Motor neuron (in vitro differentiated cells): Measurements from ENCODE around the gene HES5. TPM values are rescaled to one million over a fixed set of nuclear protein-coding genes. Genes with fewer than 3 reads are reported as not detected.

Experiments
- ATAC-seq, 8 experiments: fragments of 200-7000 bp; cut with Tn5 transposase; replicated peaks in 6 of 8; 2 replicates each; pipeline ENCODE4 v1.8.0; 2021; ENCODE audit warnings: mild to moderate bottlenecking in 8 of 8, moderate library complexity in 8 of 8
- H3K27ac ChIP-seq, 2 donors: fragments of 250-450 bp; sonication (Bioruptor Pico); 2 replicates each; pipeline ENCODE4 v1.9.0; 2021; ENCODE audit warnings: antibody characterized with exemption in 2 of 2, mild to moderate bottlenecking in 2 of 2, moderate library complexity in 1 of 2
- H3K4me1 ChIP-seq, 2 donors: fragments of 250-450 bp; sonication (Bioruptor Pico); replicated peaks in 1 of 2; 2 replicates each; pipeline ENCODE4 v1.6.1; 2021; ENCODE audit warnings: antibody characterized with exemption in 2 of 2, mild to moderate bottlenecking in 2 of 2, moderate library complexity in 1 of 2
- H3K4me3 ChIP-seq, 5 donors: fragments of 250-450 bp; sonication (Bioruptor Pico); 2 replicates each; pipeline ENCODE4 v1.9.0; 2021; ENCODE audit warnings: antibody characterized with exemption in 5 of 5, mild to moderate bottlenecking in 5 of 5, moderate library complexity in 4 of 5
- WGBS, 10 experiments: fragments of 450-650 bp; shearing (Covaris generic); methylation state at CpG; one replicate each; pipeline ENCODE4 v1.0.0; 2022; 5-methylcytosine and 5-hydroxymethylcytosine counted together
- in situ Hi-C, 9 experiments: fragments of 400-800 bp; cut with MboI; loops; one replicate each; pipeline ENCODE4 v1.15.0; 2021; ENCODE audit warnings: low sequenced_read_pairs in 9 of 9, low pct_unique_long_range_greater_than_20kb in 2 of 9; ENCODE audit not compliant: unreplicated experiment in 9 of 9
- total RNA-seq, 8 experiments: library from RNA; unstranded; fragments of 300-600 nt; gene quantifications; 2 replicates each; pipeline versions ENCODE4 v1.2.3 to v1.2.4, GENCODE V29; 2022

Gene HES5
- total RNA-seq, 8 experiments from 2014 or later: 0.71 to 238 (median 36.3) TPM; not detected in 2

DNA sequence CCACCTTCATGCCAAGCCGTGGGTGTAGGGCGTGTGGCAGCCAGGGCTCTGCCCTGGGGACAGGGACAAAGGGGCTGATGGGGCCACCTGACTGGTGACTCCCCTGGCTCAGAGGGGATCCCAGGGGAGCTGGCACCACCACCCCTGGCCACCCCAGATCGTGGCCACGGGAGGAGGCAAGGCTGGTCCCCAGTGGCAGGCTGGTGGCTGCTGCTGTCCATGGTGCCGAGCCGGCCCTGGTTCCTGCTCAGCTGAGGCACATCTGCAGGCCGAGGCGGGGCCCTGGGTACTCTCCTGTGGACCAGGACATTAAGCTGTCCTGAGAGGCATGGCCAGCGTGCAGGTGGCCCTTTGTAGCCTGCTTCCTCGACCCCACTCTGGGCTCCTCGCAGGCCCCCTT lies 47.5 kb downstream of the HES5 start:
- WGBS, 10 experiments: 33 to 74% (median 54%) methylated on average over 1 to 3 of the region's 11 CpGs; no CpG with 5 or more reads in 6 of the 10 experiments
- in situ Hi-C loops: no loop called here
- ATAC-seq: peak in 1 of 8 experiments; percentile 42
- Histone ChIP-seq H3K27ac (no peak overlapping the region), H3K4me1 (peaks cover 16 to 18% of the 10 kb centered on the region in 2 donors), H3K4me3 (no peak overlapping the region)

DNA sequence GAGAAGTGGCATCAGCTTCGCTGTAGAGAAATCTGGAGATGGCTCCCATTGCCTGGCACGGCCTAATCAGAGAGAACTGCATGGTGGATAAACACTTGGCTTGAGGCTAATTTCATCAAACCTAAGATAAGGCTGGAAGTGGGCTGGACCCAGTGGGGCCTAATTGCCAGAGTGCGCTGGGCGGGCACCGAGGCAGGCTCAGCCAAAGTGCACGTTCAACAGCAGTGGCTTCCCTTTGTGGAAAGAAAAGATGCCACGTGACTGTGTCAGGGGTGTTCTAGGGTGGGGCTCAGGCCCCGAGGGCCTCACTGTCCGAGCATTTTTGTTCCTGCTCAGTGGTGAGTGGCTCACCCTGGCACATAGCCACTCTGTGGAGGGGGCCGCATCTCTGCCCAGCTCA lies 48.2 kb downstream of the HES5 start:
- Histone ChIP-seq H3K4me3 (no peak overlapping the region), H3K27ac (no peak overlapping the region), H3K4me1 (peaks cover 24 to 25% of the 10 kb centered on the region in 2 donors)
- in situ Hi-C loops: no loop called here
- ATAC-seq: peak in 5 of 8 experiments; percentile 1 to 66 (median 21)
- 33 to 100% (median 69%) methylated on average over 1 to 9 of the region's 10 CpGs; no CpG with 5 or more reads in 6 of the 10 experiments for WGBS, 10 experiments

- in situ Hi-C loops: no loop called here
- no peak overlapping the region for H3K27ac ChIP-seq
- ATAC-seq: no peak
- 50 to 88% (median 80%) methylated on average over 2 to 5 of the region's 12 CpGs; no CpG with 5 or more reads in 3 of the 10 experiments for WGBS, 10 experiments
- H3K4me1 ChIP-seq: peaks cover 33 to 34% of the 10 kb centered on the region in 2 donors
- no peak overlapping the region for H3K4me3 ChIP-seq
Measured at GRCh38 chr1:2480986-2481364, 49.1 kb downstream of the HES5 start.

DNA sequence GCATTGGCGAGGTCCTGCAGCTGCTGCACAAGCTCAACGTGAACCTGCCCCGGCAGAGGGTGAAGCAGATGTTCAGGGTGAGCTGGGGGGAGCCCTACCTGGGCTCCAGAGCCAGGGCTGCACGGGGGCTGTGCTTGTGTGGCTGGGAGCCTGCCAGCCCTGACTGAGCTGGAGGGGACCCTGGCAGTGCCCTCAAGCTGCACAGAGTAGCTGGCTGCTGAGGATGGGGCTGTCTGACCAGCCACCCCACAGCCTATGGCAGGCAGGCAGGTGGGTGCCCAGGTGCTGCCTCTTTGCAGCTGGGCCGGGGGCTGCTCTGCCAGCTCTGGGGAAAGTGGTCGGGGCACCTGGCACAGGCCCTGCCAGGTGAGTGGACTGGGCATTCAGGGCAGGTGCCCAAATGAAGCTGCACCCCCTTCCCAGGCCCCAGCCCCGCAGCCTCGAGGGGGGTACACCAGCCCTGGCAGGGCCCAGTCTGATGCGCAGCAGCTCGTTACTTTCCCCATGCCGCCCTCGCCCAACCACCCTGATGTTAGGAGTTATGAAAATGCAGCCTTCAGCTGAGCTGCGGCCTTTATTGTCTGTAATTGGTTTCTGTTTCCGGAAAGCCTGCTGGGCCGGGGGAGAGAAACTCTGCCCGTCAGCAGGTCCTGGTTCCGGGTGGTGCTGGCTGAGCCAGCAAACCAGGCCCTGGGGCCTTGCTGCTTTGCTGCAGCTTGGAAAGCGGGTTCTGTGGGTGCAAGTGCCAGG lies 49.7 kb downstream of the HES5 start:
- in situ Hi-C loops: no loop called here
- no peak overlapping the region for H3K27ac ChIP-seq
- no peak overlapping the region for H3K4me3 ChIP-seq
- WGBS, 10 experiments: 18 to 94% (median 78%) methylated on average over 1 to 13 of the region's 18 CpGs; no CpG with 5 or more reads in 2 of the 10 experiments
- ATAC-seq: no peak
- H3K4me1 ChIP-seq: peaks cover 38 to 39% of the 10 kb centered on the region in 2 donors

GRCh38 chr1:2479618-2480017 lies 50.4 kb downstream of the HES5 start:
- H3K4me1 ChIP-seq: peaks cover 46 to 47% of the 10 kb centered on the region in 2 donors
- ATAC-seq: no peak
- in situ Hi-C loops: no loop called here
- H3K27ac ChIP-seq: no peak overlapping the region
- WGBS, 10 experiments: 92 to 96% (median 92%) methylated on average over 5 to 13 of the region's 28 CpGs; no CpG with 5 or more reads in 7 of the 10 experiments
- no peak overlapping the region for H3K4me3 ChIP-seq

DNA sequence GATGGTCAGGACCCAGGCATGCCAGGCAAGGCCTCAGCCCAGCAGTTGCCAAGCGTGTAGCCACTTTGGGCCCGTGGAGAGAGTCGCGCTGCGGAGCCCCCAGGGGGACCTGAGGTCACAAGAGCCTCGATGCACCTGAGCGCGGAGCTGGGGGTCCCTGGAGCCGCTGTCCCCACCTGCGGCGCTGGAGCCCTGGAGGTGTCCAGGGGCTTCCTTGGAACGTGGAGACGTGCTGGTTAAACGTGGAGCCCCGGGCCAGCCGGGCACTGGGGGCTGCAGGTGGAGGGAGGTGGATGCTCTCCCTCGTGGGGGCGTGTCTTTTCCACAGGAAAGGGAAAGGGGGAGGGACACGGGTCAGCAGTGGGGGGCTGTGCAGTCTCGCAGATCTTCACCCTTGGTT lies 50.9 kb downstream of the HES5 start:
- Histone ChIP-seq H3K4me1 (peaks cover 50 to 52% of the 10 kb centered on the region in 2 donors), H3K4me3 (no peak overlapping the region), H3K27ac (no peak overlapping the region)
- 90% methylated on average over 5 of the region's 20 CpGs; no CpG with 5 or more reads in 9 of the 10 experiments for WGBS, 10 experiments
- in situ Hi-C loops: no loop called here
- ATAC-seq: no peak

Other genes with a start within 250 kb of the HES5 start
- 10 to 100 TPM; 13.5 to 28.6 (median 21.8) TPM for gene MORN1, start 138.7 kb downstream of the HES5 start, total RNA-seq
- 100 to 1,000 TPM in 2 of 8 experiments, 10 to 100 TPM in 6; 57.8 to 165 (median 86.4) TPM for gene RER1, start 138.4 kb downstream of the HES5 start, total RNA-seq
- 10 to 100 TPM; 11.3 to 27.8 (median 20.9) TPM for gene PEX10, start 117.7 kb downstream of the HES5 start, total RNA-seq
- 1 to 10 TPM in 7 of 8 experiments, under 1 TPM in 1; 0.51 to 7.4 (median 4.9) TPM for gene PLCH2, start 54.0 kb downstream of the HES5 start, total RNA-seq
- gene PANK4, start 3.7 kb downstream of the HES5 start, total RNA-seq: 10 to 100 TPM; 24.9 to 44.0 (median 37.3) TPM
- gene TNFRSF14, start 26.1 kb upstream of the HES5 start, total RNA-seq: 10 to 100 TPM in 3 of 8 experiments, 1 to 10 TPM in 3, under 1 TPM in 2; 0.22 to 48.5 (median 3.2) TPM
- 10 to 100 TPM in 7 of 8 experiments, 1 to 10 TPM in 1; 9.7 to 33.4 (median 18.6) TPM for gene PRXL2B, start 56.5 kb upstream of the HES5 start, total RNA-seq
- 1 to 10 TPM in 3 of 8 experiments, under 1 TPM in 2, not detected in 3; 0.71 to 3.2 (median 1.1) TPM for gene MMEL1, start 102.8 kb upstream of the HES5 start, total RNA-seq